GM18526 (cell line): ENCODE measurements around the gene KCNIP4.

Experiments used
- POLR2A ChIP-seq: IDR thresholded peaks from 3 replicates; pipeline ENCODE4 v1.6.1; 2011; ENCODE audit not compliant: insufficient read length; ENCODE audit errors: extremely low read depth

Gene KCNIP4

GRCh38 chr4:21652508-21653231 lies 295.9 kb downstream of the KCNIP4 start:
- no peak for TF ChIP-seq POLR2A

- TF ChIP-seq POLR2A = no peak
These were observed 299.0 kb downstream of the KCNIP4 start for GRCh38 chr4:21649391-21650090.

- no peak for TF ChIP-seq POLR2A
These were observed 302.8 kb downstream of the KCNIP4 start for GRCh38 chr4:21645776-21646175.

GRCh38 chr4:21641696-21642095 lies 306.9 kb downstream of the KCNIP4 start:
- TF ChIP-seq POLR2A = no peak

- no peak for TF ChIP-seq POLR2A
These were observed 310.3 kb downstream of the KCNIP4 start for GRCh38 chr4:21638171-21638725.

DNA sequence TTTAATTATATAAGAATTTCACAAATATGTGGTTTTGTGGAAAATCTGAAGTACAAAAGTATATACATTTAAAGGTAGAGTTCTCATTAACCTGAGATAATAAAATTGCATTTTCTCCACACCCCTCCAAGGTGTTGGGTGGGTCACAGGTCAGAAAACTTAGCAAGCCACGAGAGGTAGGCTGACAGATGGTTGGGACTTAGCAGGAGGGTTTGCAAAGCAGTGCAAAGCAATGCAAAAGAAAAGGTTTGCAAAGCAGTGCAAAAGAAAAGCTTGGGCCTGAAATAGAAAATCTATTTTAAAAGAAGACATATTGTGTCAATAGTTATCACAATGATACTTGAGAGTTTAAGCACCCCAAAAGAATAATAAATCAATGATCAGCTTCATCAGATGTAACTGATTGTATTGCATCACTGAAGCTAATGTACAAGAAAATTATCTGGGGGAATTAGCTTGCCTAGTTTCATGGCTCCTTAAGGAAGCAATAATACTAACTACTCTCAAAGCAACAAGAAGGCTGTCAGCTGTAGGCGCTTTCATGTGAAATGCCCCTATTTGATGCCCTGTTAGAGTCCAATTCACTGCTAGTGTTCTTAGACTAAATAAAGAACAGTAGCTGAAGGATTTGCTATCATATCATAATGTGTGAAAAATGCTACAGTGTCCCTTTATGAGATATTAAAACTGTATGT lies 319.5 kb downstream of the KCNIP4 start:
- no peak for TF ChIP-seq POLR2A

- no peak for TF ChIP-seq POLR2A
These were observed 320.4 kb downstream of the KCNIP4 start for GRCh38 chr4:21628116-21628670.

- TF ChIP-seq POLR2A = no peak
These were observed 323.1 kb downstream of the KCNIP4 start for GRCh38 chr4:21625447-21625846.

DNA sequence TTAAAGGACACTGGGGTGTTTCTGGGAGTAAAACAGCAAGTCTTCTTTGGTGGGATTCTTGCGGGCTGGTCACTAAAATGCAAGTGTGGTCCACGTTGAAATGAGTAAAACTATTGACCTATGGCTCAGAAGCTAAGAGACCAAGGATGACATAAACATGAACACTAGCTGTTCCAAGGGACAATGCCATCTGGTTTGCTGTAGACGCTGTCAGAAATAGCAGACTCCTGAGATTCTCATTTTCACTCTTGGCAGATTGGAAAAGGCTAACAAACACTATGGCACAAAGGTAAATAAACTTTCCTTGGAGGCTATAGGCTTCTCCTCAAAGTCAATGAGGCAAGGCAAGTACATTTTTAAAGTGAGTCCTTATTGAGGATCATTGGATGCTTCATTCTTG lies 343.6 kb downstream of the KCNIP4 start:
- TF ChIP-seq POLR2A = no peak

DNA sequence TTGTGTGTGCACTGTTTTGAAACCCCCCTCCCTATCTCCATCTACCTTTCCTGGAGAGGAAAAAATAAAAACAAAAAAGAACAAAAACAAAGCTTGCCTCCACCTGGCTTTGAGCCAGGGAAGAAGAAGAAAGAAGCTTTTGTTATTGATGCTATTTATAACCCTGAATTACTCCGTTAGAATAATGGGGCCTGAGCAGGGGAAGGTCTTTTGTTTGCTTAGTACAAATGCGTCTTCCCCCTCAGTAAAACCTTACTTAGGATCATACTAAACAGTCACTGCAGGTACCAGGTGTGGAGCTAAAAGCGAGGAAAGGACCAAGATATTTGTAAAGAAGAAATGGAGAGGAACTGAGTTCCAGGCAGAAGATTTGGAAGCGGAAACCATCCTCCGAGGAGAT lies 352.1 kb downstream of the KCNIP4 start:
- no peak for TF ChIP-seq POLR2A

- TF ChIP-seq POLR2A = no peak
These were observed 354.9 kb downstream of the KCNIP4 start for GRCh38 chr4:21593671-21594001.

GRCh38 chr4:21592970-21593670 lies 355.5 kb downstream of the KCNIP4 start:
- TF ChIP-seq POLR2A = no peak

- no peak for TF ChIP-seq POLR2A
These were observed 371.5 kb downstream of the KCNIP4 start for GRCh38 chr4:21577056-21577455.

DNA sequence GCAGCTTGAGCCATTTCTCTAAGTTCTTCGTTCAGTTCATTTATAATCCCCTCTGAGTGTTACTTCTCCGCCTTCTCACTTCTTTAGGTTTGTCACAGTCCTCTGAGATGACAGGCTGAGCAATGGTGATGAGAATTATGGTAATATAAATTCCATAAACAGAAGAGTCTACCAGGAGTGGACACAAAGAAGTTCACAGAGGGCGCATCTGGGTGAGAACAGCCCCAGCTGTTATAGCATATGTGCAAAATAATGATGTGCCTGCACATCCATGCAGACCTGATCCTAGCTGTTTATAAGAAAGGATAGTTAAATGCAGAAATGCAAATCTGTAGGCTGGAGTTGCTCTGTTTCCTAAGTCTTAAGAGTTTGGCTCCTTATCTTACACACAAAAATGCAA lies 377.5 kb downstream of the KCNIP4 start:
- TF ChIP-seq POLR2A = no peak

DNA sequence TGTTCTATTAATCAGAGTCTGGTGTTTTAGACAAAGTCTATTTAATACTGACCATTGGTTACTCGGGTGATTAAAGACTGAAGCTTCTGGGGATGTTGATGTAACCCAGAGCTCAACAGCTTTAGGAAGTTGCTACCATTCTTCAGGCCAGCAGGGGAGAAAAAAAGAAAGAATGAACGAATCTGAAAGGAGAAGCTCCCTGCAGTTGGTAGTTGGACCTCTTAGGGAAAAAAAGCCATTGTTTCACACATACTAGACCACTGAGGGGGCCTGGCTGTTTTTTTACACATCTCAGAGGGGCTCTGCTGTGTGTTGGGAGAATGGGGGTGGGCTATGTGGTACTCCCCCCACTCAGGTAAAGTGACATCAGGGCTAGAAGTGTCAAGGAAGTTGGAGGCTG lies 378.9 kb downstream of the KCNIP4 start:
- TF ChIP-seq POLR2A = no peak
